Transverse colon (tissue), 4 donors: ENCODE data around the gene SUGCT. TPM values are rescaled to one million over a fixed set of nuclear protein-coding genes. Genes with fewer than 3 reads are reported as not detected.

Source experiments
- DNase-seq: peaks from one replicate; pipeline ENCODE4 v3.0.0-alpha.2; 2019
- H3K27ac ChIP-seq, 4 donors: fragments of 200-600 bp; sonication (generic); 2 replicates each; pipeline ENCODE4 v1.5.1; 2016 to 2018; ENCODE audit warnings: inconsistent platforms in 4 of 4
- H3K27me3 ChIP-seq: fragments of 200-600 bp; sonication (generic); 2 replicates; pipeline ENCODE4 v1.5.1; 2017; ENCODE audit warnings: inconsistent platforms
- H3K36me3 ChIP-seq, 4 donors: fragments of 200-600 bp; sonication (generic); 2 replicates each; pipeline ENCODE4 v1.5.1; 2017 to 2019; ENCODE audit warnings: inconsistent platforms in 4 of 4
- H3K4me1 ChIP-seq, 4 donors: fragments of 200-600 bp; sonication (generic); 2 replicates each; pipeline ENCODE4 v1.5.1; 2017 to 2020; ENCODE audit warnings: inconsistent platforms in 4 of 4
- H3K4me3 ChIP-seq, 4 donors: fragments of 200-600 bp; sonication (generic); 1 replicate in 1 of 4; 2 replicates in 3 of 4; pipeline versions ENCODE4 v1.5.1 to v1.6.1; 2017 to 2019; ENCODE audit warnings: inconsistent platforms in 4 of 4
- H3K9me3 ChIP-seq, 2 donors: fragments of 200-600 bp; sonication (generic); 2 replicates each; pipeline ENCODE4 v1.5.1; 2017 to 2019; ENCODE audit warnings: inconsistent platforms in 2 of 2
- EP300 ChIP-seq: sonication (generic); formaldehyde crosslinking; IDR thresholded peaks from one replicate; pipeline ENCODE4 v1.6.1; 2017; ENCODE audit warnings: antibody characterized with exemption, low read depth
- POLR2A ChIP-seq: fragments of 450-650 bp; IDR thresholded peaks from one replicate; pipeline ENCODE4 v1.6.1; 2016; ENCODE audit warnings: antibody characterized with exemption, mild to moderate bottlenecking, moderate library complexity
- POLR2AphosphoS5 ChIP-seq, 3 donors: sonication (generic); formaldehyde crosslinking; IDR thresholded peaks; one replicate each; pipeline ENCODE4 v1.6.1; 2016; ENCODE audit warnings: antibody characterized with exemption in 3 of 3
- WGBS, 2 donors: methylation state at CpG; one replicate each; pipeline ENCODE4 v1.1.5; 2018; ENCODE audit warnings: low coverage in 1 of 2; 5-methylcytosine and 5-hydroxymethylcytosine counted together
- in situ Hi-C, 4 donors: fragments of 200-750 bp; cut with MboI; loops; one replicate each; pipeline versions ENCODE4 v1.15.0 to v1.15.1; 2017; ENCODE audit warnings: low sequenced_read_pairs in 3 of 4, low pct_ligation_motif_present in 1 of 4, low pct_unique_long_range_greater_than_20kb in 1 of 4
- intact Hi-C: fragments of 100-400 bp; cut with DNase I; formaldehyde crosslinking; loops from one replicate; pipeline ENCODE4 v1.15.1; 2023; ENCODE audit warnings: low total_unique reads
- total RNA-seq, 4 donors: library from RNA; depleted of rRNA; stranded (reverse); fragments of >200 nt; gene quantifications; one replicate each; pipeline ENCODE4 v1.1.0, GENCODE V29; 2016
- TF ChIP-seq, protein P1 (sequence below), 5 experiments: fragments of 200-600 bp in 3 of 5; fragments of 450-650 bp in 2 of 5; sonication (generic) in 3 of 5; IDR thresholded peaks; 1 replicate in 2 of 5; 2 replicates in 3 of 5; pipeline ENCODE4 v1.5.1; 2016 to 2017; ENCODE audit warnings: antibody characterized with exemption in 5 of 5, inconsistent platforms in 3 of 5, mild to moderate bottlenecking in 2 of 5, moderate library complexity in 1 of 5

Gene SUGCT
- total RNA-seq, 4 donors from 2014 or later: 2.6 to 44.5 (median 15.9) TPM

DNA sequence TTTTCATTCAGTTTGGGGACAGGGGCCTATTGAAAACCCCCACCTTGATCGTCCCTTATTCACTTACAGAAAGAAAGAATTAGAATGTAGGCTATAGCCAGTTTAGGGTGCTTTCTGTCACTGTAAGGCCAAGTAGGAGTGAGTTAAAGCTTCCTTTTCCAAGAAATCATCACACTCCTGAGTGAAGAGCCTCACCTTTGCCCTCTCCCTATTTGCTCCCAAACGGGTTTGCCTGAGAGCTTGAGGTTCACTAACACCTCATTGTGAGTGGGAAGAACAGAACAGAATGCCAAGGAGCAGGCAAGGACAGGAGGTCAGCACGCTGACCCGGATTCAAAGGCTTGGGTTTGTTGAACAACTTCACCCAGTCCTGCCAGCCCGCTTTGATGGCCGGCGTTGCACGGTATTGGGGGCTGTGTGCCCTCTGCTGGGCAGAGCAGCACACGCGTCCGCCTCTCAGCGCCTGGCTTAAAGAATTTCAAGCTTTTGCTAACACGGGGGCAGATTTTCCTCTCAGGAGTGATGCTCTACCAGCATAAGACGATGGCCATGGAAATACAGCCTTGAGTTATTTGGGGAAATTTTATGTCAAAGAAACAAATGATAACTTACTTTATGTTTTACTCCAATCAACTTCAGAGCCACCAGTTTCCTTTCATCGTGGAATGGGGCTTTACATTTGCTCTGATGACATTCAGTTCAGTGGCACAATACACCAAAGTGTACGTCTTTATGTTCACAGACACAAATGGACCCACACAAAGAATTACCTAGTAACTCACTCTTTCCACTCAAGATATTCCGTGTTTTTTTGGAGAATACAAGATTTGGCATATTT, 470.0 kb downstream of the SUGCT start:
- no peaks in the 10 kb centered on the region for H3K9me3 ChIP-seq
- no peak overlapping the region for H3K4me3 ChIP-seq
- intact Hi-C loops (no loop called here), in situ Hi-C loops (loop anchor here in 1 of 4 donors (25.0 kb wide), 1 partner anchor 268 kb away; no protein-coding TSS in a partner anchor)
- WGBS, 2 donors: 44 to 79% methylated on average over 4 to 17 of the region's 17 CpGs
- no peaks in the 10 kb centered on the region for H3K27me3 ChIP-seq
- no peaks in the 10 kb centered on the region for H3K36me3 ChIP-seq
- peak; percentile 22 for DNase-seq
- H3K4me1 ChIP-seq: no peaks in the 10 kb centered on the region
- no peak overlapping the region for H3K27ac ChIP-seq
- TF ChIP-seq EP300: no peak
- TF ChIP-seq, protein P1, sequence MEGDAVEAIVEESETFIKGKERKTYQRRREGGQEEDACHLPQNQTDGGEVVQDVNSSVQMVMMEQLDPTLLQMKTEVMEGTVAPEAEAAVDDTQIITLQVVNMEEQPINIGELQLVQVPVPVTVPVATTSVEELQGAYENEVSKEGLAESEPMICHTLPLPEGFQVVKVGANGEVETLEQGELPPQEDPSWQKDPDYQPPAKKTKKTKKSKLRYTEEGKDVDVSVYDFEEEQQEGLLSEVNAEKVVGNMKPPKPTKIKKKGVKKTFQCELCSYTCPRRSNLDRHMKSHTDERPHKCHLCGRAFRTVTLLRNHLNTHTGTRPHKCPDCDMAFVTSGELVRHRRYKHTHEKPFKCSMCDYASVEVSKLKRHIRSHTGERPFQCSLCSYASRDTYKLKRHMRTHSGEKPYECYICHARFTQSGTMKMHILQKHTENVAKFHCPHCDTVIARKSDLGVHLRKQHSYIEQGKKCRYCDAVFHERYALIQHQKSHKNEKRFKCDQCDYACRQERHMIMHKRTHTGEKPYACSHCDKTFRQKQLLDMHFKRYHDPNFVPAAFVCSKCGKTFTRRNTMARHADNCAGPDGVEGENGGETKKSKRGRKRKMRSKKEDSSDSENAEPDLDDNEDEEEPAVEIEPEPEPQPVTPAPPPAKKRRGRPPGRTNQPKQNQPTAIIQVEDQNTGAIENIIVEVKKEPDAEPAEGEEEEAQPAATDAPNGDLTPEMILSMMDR (IDR thresholded peaks at IDR 0.05): peak in 4 of 5 experiments; percentile 31 to 47 (median 36)

- H3K4me1 ChIP-seq: no peaks in the 10 kb centered on the region
- no peak overlapping the region for H3K4me3 ChIP-seq
- H3K27me3 ChIP-seq: no peaks in the 10 kb centered on the region
- no peak for TF ChIP-seq EP300
- TF ChIP-seq, protein P1 (IDR thresholded peaks at IDR 0.05): no peak
- TF ChIP-seq POLR2A: no peak
- no peak for TF ChIP-seq POLR2AphosphoS5 (IDR thresholded peaks at IDR 0.05)
- H3K27ac ChIP-seq: no peak overlapping the region
- no peak for DNase-seq
- intact Hi-C loops: no loop called here
- WGBS, 2 donors: 87 to 90% methylated on average over 3 to 5 of the region's 5 CpGs
- H3K36me3 ChIP-seq: no peaks in the 10 kb centered on the region
- H3K9me3 ChIP-seq: no peaks in the 10 kb centered on the region
- in situ Hi-C loops: loop anchor here in 1 of 4 donors (25.0 kb wide), 1 partner anchor 271 kb away; no protein-coding TSS in a partner anchor
Measured at GRCh38 chr7:40608321-40609075, 473.7 kb downstream of the SUGCT start.

- no peak for TF ChIP-seq POLR2A
Measured at GRCh38 chr7:40610461-40610860, 475.7 kb downstream of the SUGCT start.

GRCh38 chr7:40611095-40611871, 476.5 kb downstream of the SUGCT start:
- 61 to 70% methylated on average over 2 of the region's 2 CpGs for WGBS, 2 donors
- DNase-seq: no peak

More at GRCh38 chr7:40610461-40610860, 475.7 kb downstream of the SUGCT start:
- in situ Hi-C loops: loop anchor here in 1 of 4 donors (25.0 kb wide), 1 partner anchor 273 kb away; no protein-coding TSS in a partner anchor
- H3K9me3 ChIP-seq: no peaks in the 10 kb centered on the region
- intact Hi-C loops: no loop called here
- DNase-seq: no peak
- WGBS, 2 donors: 73 to 81% methylated on average over 4 of the region's 4 CpGs
- H3K36me3 ChIP-seq: no peaks in the 10 kb centered on the region
- H3K4me3 ChIP-seq: no peak overlapping the region
- no peak overlapping the region for H3K27ac ChIP-seq
- no peaks in the 10 kb centered on the region for H3K27me3 ChIP-seq
- no peaks in the 10 kb centered on the region for H3K4me1 ChIP-seq

More at GRCh38 chr7:40611095-40611871, 476.5 kb downstream of the SUGCT start:
- H3K9me3 ChIP-seq: no peaks in the 10 kb centered on the region
- H3K27ac ChIP-seq: no peak overlapping the region
- no peaks in the 10 kb centered on the region for H3K4me1 ChIP-seq
- in situ Hi-C loops: loop anchor here in 1 of 4 donors (25.0 kb wide), 1 partner anchor 274 kb away; no protein-coding TSS in a partner anchor
- intact Hi-C loops: no loop called here
- no peaks in the 10 kb centered on the region for H3K27me3 ChIP-seq
- H3K36me3 ChIP-seq: no peaks in the 10 kb centered on the region
- no peak overlapping the region for H3K4me3 ChIP-seq
- TF ChIP-seq EP300 (no peak), POLR2AphosphoS5 (IDR thresholded peaks at IDR 0.05) (no peak), POLR2A (no peak)
- TF ChIP-seq, protein P1 (IDR thresholded peaks at IDR 0.05): no peak
